HepG2 (cell line): ENCODE data around the gene WNK2. TPM values are rescaled to one million over a fixed set of nuclear protein-coding genes. Genes with fewer than 3 reads are reported as not detected.

Source experiments
- DNMT3B ChIP-seq: conservative IDR thresholded peaks from 2 replicates; pipeline ENCODE4 v1.6.1; 2016; ENCODE audit warnings: missing biosample characterization, control low read depth
- EZH2 ChIP-seq: conservative IDR thresholded peaks from 2 replicates; pipeline ENCODE4 v1.6.1; 2012; ENCODE audit warnings: mild to moderate bottlenecking, low read depth, low read length, moderate library complexity
- KAT8 ChIP-seq: IDR thresholded peaks from 2 replicates; pipeline ENCODE4 v1.6.1; 2016; ENCODE audit warnings: missing genetic modification reagents, missing compliant biosample characterization
- KDM2A ChIP-seq: sonication (generic); formaldehyde crosslinking; IDR thresholded peaks from 2 replicates; pipeline ENCODE4 v1.4.0; 2020; ENCODE audit warnings: low read depth, missing genetic modification reagents, borderline replicate concordance
- PCBP2 ChIP-seq: fragments of 200-400 bp; formaldehyde crosslinking; optimal IDR thresholded peaks from 2 replicates; pipeline ENCODE3; 2018; ENCODE audit warnings: low read length, low read depth; ENCODE audit not compliant: poor library complexity, severe bottlenecking
- POLR2AphosphoS2 ChIP-seq: IDR thresholded peaks from 2 replicates; pipeline ENCODE4 v1.6.1; 2011; ENCODE audit warnings: low read depth, low read length, improper control_type of control experiment
- TOE1 ChIP-seq: sonication (generic); formaldehyde crosslinking; IDR thresholded peaks from 2 replicates; pipeline ENCODE4 v1.4.0; 2020; ENCODE audit warnings: mild to moderate bottlenecking, missing genetic modification reagents
- ZNF234 ChIP-seq: sonication (generic); formaldehyde crosslinking; conservative IDR thresholded peaks from 2 replicates; pipeline ENCODE4 v1.5.1; 2020; ENCODE audit warnings: mild to moderate bottlenecking, missing genetic modification reagents
- ZNF260 ChIP-seq: sonication (generic); formaldehyde crosslinking; IDR thresholded peaks from 2 replicates; pipeline ENCODE4 v1.4.0; 2020; ENCODE audit warnings: missing genetic modification reagents, low read depth, mild to moderate bottlenecking, borderline replicate concordance
- ZNF460 ChIP-seq: sonication (generic); formaldehyde crosslinking; IDR thresholded peaks from 2 replicates; pipeline ENCODE4 v1.5.1; 2020; ENCODE audit warnings: missing genetic modification reagents, mild to moderate bottlenecking, borderline replicate concordance
- ZNF598 ChIP-seq: sonication (generic); formaldehyde crosslinking; IDR thresholded peaks from 2 replicates; pipeline ENCODE4 v1.5.1; 2020; ENCODE audit warnings: mild to moderate bottlenecking, missing genetic modification reagents, borderline replicate concordance
- ZNF710 ChIP-seq: sonication (generic); formaldehyde crosslinking; IDR thresholded peaks from 2 replicates; pipeline ENCODE4 v1.5.0; 2020; ENCODE audit warnings: mild to moderate bottlenecking, missing genetic modification reagents, borderline replicate concordance
- polyA plus RNA-seq, 8 experiments: library from polyadenylated mRNA; depleted of rRNA in 3 of 8; stranded (reverse) in 7 of 8; unstranded in 1 of 8; fragments of >200 nt; fragmentation: Illumina TruSeq in 4 of 8; extraction: Trizol in 4 of 8; gene quantifications; 2 replicates each; pipeline versions ENCODE4 v1.2.1 to v1.2.3, GENCODE V29; 2011 to 2016; ENCODE audit warnings: low read depth in 4 of 8, missing spikeins in 1 of 8, mixed read lengths in 1 of 8; ENCODE audit not compliant: insufficient read depth in 1 of 8
- total RNA-seq, 5 experiments: library from RNA; depleted of rRNA; stranded (reverse); fragments of >200 nt; fragmentation: Illumina TruSeq; extraction: Trizol; gene quantifications; 2 replicates each; pipeline ENCODE4 v1.2.3, GENCODE V29; 2016; ENCODE audit warnings: low read depth in 1 of 5
- TF ChIP-seq, protein P1 (sequence below), 2 experiments: sonication (generic) in 1 of 2; formaldehyde crosslinking in 1 of 2; IDR thresholded peaks; 2 replicates each; pipeline versions ENCODE4 v1.4.0 to v1.6.1; 2016 to 2020; ENCODE audit warnings: borderline replicate concordance in 1 of 2, low read depth in 1 of 2, mild to moderate bottlenecking in 1 of 2, missing genetic modification reagents in 1 of 2
- TF ChIP-seq, protein P2 (sequence below): sonication (generic); formaldehyde crosslinking; IDR thresholded peaks from 2 replicates; pipeline ENCODE4 v1.5.1; 2020; ENCODE audit warnings: missing genetic modification reagents, mild to moderate bottlenecking, borderline replicate concordance
- TF ChIP-seq, protein P3 (sequence below): sonication (generic); formaldehyde crosslinking; IDR thresholded peaks from 2 replicates; pipeline ENCODE4 v1.4.0; 2020; ENCODE audit warnings: missing genetic modification reagents, low read depth, mild to moderate bottlenecking, borderline replicate concordance

Gene WNK2
- total and polyA plus RNA-seq, 2 of the 13 experiments (the other 11 are each of a cell fraction or from before 2014, with no cell fraction given), result 10.5 to 12.0 TPM

DNA sequence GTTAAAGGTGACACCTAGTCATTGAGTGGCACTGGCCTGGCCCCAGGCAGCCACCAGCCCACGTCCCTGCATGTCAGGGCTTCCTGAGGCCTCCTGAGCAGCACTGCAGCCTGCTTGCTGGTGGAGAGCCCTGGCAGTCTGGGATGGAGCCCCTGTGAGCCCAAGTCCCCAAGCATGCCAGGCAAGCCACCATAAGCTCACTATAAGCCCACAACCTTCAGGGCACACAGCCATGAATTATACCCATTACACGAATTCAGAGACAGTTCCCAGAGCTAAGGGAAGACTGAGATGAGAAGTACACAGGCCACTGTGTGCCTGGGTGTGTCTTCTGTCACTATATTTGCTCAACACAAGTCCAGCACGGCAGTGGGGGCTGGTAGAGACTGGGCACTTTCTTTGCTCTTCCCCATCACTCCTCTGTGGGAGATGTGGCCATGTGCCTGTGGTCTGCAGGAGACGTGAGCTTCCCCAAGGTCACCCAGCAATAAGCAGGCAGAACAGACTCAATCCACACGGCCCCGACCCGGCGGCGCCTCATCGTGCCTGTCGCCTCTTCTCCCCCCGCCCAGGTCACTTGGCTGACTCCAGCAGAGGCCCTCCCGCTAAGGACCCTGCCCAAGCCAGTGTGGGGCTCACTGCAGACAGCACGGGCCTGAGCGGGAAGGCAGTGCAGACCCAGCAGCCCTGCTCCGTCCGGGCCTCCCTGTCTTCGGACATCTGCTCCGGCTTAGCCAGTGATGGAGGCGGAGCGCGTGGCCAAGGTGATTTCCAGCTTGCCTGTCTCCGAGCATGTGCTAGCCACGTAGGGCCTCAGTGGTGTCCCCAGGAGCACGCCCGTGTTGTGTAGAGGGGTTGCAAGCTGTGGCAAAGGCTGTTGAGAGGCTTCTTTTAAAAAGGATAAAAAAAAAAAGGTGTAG, 114.8 kb downstream of the WNK2 start (continued):
- TF ChIP-seq ZNF710 (CRISPR knock-in tag), result no peak
- TF ChIP-seq ZNF598, result peak; percentile 74; the same call in 1 of the 2 replicates
- TF ChIP-seq, protein P1, sequence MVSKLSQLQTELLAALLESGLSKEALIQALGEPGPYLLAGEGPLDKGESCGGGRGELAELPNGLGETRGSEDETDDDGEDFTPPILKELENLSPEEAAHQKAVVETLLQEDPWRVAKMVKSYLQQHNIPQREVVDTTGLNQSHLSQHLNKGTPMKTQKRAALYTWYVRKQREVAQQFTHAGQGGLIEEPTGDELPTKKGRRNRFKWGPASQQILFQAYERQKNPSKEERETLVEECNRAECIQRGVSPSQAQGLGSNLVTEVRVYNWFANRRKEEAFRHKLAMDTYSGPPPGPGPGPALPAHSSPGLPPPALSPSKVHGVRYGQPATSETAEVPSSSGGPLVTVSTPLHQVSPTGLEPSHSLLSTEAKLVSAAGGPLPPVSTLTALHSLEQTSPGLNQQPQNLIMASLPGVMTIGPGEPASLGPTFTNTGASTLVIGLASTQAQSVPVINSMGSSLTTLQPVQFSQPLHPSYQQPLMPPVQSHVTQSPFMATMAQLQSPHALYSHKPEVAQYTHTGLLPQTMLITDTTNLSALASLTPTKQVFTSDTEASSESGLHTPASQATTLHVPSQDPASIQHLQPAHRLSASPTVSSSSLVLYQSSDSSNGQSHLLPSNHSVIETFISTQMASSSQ (IDR thresholded peaks at IDR 0.05; ENCODE audit: low read depth), result no peak
- TF ChIP-seq, protein P1 (CRISPR knock-in tag; IDR thresholded peaks at IDR 0.05; ENCODE audit: borderline replicate concordance), result no peak; the same call in 1 of the 2 replicates
- TF ChIP-seq ZNF234 (CRISPR knock-in tag), result no peak; the same call in 1 of the 2 replicates
- no peak for TF ChIP-seq DNMT3B (CRISPR knock-in tag)
- peak; percentile 79 for TF ChIP-seq KDM2A
- no peak for TF ChIP-seq ZNF260
- TF ChIP-seq, protein P2, sequence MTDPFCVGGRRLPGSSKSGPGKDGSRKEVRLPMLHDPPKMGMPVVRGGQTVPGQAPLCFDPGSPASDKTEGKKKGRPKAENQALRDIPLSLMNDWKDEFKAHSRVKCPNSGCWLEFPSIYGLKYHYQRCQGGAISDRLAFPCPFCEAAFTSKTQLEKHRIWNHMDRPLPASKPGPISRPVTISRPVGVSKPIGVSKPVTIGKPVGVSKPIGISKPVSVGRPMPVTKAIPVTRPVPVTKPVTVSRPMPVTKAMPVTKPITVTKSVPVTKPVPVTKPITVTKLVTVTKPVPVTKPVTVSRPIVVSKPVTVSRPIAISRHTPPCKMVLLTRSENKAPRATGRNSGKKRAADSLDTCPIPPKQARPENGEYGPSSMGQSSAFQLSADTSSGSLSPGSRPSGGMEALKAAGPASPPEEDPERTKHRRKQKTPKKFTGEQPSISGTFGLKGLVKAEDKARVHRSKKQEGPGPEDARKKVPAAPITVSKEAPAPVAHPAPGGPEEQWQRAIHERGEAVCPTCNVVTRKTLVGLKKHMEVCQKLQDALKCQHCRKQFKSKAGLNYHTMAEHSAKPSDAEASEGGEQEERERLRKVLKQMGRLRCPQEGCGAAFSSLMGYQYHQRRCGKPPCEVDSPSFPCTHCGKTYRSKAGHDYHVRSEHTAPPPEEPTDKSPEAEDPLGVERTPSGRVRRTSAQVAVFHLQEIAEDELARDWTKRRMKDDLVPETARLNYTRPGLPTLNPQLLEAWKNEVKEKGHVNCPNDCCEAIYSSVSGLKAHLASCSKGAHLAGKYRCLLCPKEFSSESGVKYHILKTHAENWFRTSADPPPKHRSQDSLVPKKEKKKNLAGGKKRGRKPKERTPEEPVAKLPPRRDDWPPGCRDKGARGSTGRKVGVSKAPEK (CRISPR knock-in tag), result no peak
- TF ChIP-seq ZNF460 (CRISPR knock-in tag), result no peak
- TF ChIP-seq EZH2, result no peak
- no peak for TF ChIP-seq POLR2AphosphoS2
- TF ChIP-seq, protein P3, sequence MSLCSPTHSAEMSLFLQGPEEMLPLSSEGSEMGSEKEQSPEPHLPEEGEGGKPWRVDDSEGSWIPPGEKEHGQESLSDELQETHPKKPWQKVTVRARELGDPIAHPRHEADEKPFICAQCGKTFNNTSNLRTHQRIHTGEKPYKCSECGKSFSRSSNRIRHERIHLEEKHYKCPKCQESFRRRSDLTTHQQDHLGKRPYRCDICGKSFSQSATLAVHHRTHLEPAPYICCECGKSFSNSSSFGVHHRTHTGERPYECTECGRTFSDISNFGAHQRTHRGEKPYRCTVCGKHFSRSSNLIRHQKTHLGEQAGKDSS (CRISPR knock-in tag), result peak; percentile 71; the same call in 1 of the 2 replicates
- no peak for TF ChIP-seq TOE1
- TF ChIP-seq PCBP2, result no peak
- peak; percentile 44; the same call in 1 of the 2 replicates for TF ChIP-seq KAT8 (CRISPR knock-in tag)
